ENCODE results near the gene PLPP4. TPM values are rescaled to one million over a fixed set of nuclear protein-coding genes. Genes with fewer than 3 reads are reported as not detected.

Gene PLPP4
- polyA plus RNA-seq, 1 donor from 2014 or later: 4.4 TPM

DNA sequence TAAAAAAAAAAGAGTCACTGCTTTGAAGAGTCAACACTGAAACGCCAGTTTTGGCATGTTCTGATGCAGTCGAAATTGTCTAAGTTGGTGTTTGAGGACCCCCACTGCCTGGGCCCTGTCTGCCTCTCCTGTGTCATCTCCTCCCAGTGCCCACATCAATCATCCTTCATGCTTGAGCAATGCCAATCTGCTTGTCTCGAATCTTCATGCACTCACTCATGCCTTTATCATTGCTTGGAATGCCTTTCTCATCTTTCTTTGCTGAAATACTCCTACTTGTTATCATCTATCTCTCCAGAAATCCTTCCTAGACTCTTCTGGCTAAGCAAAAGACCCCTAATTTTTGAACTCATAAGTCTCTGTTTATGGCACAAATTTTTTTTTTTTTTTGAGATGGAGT, 42.1 kb upstream of the PLPP4 start:
- no peak for TF ChIP-seq MXI1 (conservative IDR thresholded peaks at IDR 0.05; ENCODE audit: poor library complexity, severe bottlenecking)
- no peak for TF ChIP-seq POLR2AphosphoS5 (IDR thresholded peaks at IDR 0.05)
- no peak for TF ChIP-seq SMC3 (conservative IDR thresholded peaks at IDR 0.05; ENCODE audit: poor library complexity)
- TF ChIP-seq EP300 (conservative IDR thresholded peaks at IDR 0.05; ENCODE audit: poor library complexity, severe bottlenecking): no peak
- TF ChIP-seq, protein P1, sequence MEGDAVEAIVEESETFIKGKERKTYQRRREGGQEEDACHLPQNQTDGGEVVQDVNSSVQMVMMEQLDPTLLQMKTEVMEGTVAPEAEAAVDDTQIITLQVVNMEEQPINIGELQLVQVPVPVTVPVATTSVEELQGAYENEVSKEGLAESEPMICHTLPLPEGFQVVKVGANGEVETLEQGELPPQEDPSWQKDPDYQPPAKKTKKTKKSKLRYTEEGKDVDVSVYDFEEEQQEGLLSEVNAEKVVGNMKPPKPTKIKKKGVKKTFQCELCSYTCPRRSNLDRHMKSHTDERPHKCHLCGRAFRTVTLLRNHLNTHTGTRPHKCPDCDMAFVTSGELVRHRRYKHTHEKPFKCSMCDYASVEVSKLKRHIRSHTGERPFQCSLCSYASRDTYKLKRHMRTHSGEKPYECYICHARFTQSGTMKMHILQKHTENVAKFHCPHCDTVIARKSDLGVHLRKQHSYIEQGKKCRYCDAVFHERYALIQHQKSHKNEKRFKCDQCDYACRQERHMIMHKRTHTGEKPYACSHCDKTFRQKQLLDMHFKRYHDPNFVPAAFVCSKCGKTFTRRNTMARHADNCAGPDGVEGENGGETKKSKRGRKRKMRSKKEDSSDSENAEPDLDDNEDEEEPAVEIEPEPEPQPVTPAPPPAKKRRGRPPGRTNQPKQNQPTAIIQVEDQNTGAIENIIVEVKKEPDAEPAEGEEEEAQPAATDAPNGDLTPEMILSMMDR (IDR thresholded peaks at IDR 0.05; ENCODE audit: poor library complexity, severe bottlenecking): no peak
- no peak for TF ChIP-seq RAD21 (conservative IDR thresholded peaks at IDR 0.05)
- TF ChIP-seq EZH2 (IDR thresholded peaks at IDR 0.05; ENCODE audit: borderline replicate concordance, insufficient read depth, low read length, poor library complexity, severe bottlenecking): no peak
- TF ChIP-seq TAF1 (IDR thresholded peaks at IDR 0.05; ENCODE audit: low read depth): no peak
- TF ChIP-seq, protein P2, sequence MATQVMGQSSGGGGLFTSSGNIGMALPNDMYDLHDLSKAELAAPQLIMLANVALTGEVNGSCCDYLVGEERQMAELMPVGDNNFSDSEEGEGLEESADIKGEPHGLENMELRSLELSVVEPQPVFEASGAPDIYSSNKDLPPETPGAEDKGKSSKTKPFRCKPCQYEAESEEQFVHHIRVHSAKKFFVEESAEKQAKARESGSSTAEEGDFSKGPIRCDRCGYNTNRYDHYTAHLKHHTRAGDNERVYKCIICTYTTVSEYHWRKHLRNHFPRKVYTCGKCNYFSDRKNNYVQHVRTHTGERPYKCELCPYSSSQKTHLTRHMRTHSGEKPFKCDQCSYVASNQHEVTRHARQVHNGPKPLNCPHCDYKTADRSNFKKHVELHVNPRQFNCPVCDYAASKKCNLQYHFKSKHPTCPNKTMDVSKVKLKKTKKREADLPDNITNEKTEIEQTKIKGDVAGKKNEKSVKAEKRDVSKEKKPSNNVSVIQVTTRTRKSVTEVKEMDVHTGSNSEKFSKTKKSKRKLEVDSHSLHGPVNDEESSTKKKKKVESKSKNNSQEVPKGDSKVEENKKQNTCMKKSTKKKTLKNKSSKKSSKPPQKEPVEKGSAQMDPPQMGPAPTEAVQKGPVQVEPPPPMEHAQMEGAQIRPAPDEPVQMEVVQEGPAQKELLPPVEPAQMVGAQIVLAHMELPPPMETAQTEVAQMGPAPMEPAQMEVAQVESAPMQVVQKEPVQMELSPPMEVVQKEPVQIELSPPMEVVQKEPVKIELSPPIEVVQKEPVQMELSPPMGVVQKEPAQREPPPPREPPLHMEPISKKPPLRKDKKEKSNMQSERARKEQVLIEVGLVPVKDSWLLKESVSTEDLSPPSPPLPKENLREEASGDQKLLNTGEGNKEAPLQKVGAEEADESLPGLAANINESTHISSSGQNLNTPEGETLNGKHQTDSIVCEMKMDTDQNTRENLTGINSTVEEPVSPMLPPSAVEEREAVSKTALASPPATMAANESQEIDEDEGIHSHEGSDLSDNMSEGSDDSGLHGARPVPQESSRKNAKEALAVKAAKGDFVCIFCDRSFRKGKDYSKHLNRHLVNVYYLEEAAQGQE (IDR thresholded peaks at IDR 0.05; ENCODE audit: borderline replicate concordance): no peak

DNA sequence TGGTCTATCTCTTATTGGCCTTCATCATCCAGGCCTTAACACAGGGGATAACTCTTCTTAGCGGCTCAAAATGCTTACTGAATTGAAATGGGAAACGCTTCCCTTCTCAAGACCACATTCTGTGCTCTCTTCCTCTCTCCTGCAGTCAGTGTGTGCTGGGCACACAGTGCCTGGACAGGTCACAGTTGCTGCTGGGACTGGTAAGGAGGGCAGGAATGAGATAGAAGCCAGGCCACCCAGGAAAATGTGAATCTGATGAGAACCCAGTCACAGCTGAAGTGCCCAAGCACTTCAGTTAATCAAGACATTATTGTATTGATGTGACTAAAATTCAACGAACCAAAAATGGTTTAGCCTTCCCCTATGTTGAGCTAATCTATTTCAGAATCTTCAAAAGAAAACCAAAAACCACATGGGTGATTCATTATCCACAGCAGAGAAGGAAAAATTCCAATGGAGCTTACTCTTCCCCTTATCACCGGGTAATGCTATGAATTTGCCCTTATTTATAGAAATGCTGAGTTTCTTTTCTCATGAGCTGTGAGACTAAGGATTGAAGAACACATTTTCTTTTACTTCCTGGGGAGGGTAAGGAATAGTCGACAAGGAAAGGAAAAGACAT, 41.2 kb upstream of the PLPP4 start:
- no peaks in the 10 kb centered on the region for H3F3A ChIP-seq (ENCODE audit: insufficient read depth, low read length, poor library complexity, severe bottlenecking)
- no peak overlapping the region for H3K27ac ChIP-seq (ENCODE audit: low read length)
- no peaks in the 10 kb centered on the region for H3K79me2 ChIP-seq (replicated peaks; ENCODE audit: insufficient read depth, low read length)
- no peak overlapping the region for H3K4me2 ChIP-seq (ENCODE audit: low read length)
- no peak overlapping the region for H3K9ac ChIP-seq (ENCODE audit: low read length)
- no peaks in the 10 kb centered on the region for H3K27me3 ChIP-seq (ENCODE audit: insufficient read depth, low read depth, low read length)
- H3K36me3 ChIP-seq (ENCODE audit: insufficient read depth, low read length): no peaks in the 10 kb centered on the region
- no peak overlapping the region for H3K4me3 ChIP-seq (ENCODE audit: low read length)
- H3K9me2 ChIP-seq (ENCODE audit: insufficient read depth, low read length): no peaks in the 10 kb centered on the region
- H2AFZ ChIP-seq (ENCODE audit: low read depth, low read length): no peak overlapping the region
- H3K9me3 ChIP-seq (ENCODE audit: low read length): no peaks in the 10 kb centered on the region
- TF ChIP-seq, protein P1 (IDR thresholded peaks at IDR 0.05; ENCODE audit: poor library complexity, severe bottlenecking): no peak
- no peak for TF ChIP-seq TAF1 (IDR thresholded peaks at IDR 0.05; ENCODE audit: low read depth)
- no peak for TF ChIP-seq POLR2AphosphoS5 (IDR thresholded peaks at IDR 0.05)
- TF ChIP-seq EP300 (conservative IDR thresholded peaks at IDR 0.05; ENCODE audit: poor library complexity, severe bottlenecking): no peak
- no peak for TF ChIP-seq EZH2 (IDR thresholded peaks at IDR 0.05; ENCODE audit: borderline replicate concordance, insufficient read depth, low read length, poor library complexity, severe bottlenecking)
- no peaks in the 10 kb centered on the region for H4K20me1 ChIP-seq (ENCODE audit: insufficient read depth)

More for the DNA sequence above, 42.1 kb upstream of the PLPP4 start:
- no peaks in the 10 kb centered on the region for H3K36me3 ChIP-seq (ENCODE audit: insufficient read depth, low read length)
- no peaks in the 10 kb centered on the region for H3K27me3 ChIP-seq (ENCODE audit: insufficient read depth, low read depth, low read length)
- H2AFZ ChIP-seq (ENCODE audit: low read depth, low read length): no peak overlapping the region
- H3F3A ChIP-seq (ENCODE audit: insufficient read depth, low read length, poor library complexity, severe bottlenecking): no peaks in the 10 kb centered on the region
- H3K4me3 ChIP-seq (ENCODE audit: low read length): no peak overlapping the region
- no peaks in the 10 kb centered on the region for H3K9me3 ChIP-seq (ENCODE audit: low read length)
- no peak overlapping the region for H3K9ac ChIP-seq (ENCODE audit: low read length)
- H4K20me1 ChIP-seq (ENCODE audit: insufficient read depth): no peaks in the 10 kb centered on the region
- no peaks in the 10 kb centered on the region for H3K9me2 ChIP-seq (ENCODE audit: insufficient read depth, low read length)
- no peak overlapping the region for H3K27ac ChIP-seq (ENCODE audit: low read length)
- H3K4me2 ChIP-seq (ENCODE audit: low read length): no peak overlapping the region
- no peaks in the 10 kb centered on the region for H3K79me2 ChIP-seq (replicated peaks; ENCODE audit: insufficient read depth, low read length)

Data from neural cell (in vitro differentiated cells).